Umbilical cord (tissue), 2 donors: ENCODE data around the gene CAB39. TPM values are rescaled to one million over a fixed set of nuclear protein-coding genes. Genes with fewer than 3 reads are reported as not detected.

Source experiments
- DNase-seq: peaks from one replicate; pipeline ENCODE4 v3.0.0-alpha.2; 2015; ENCODE audit warnings: low spot score
- total RNA-seq: library from RNA; depleted of rRNA; stranded (reverse); fragments of >200 nt; gene quantifications from one replicate; pipeline ENCODE4 v1.2.3, GENCODE V29; 2014; ENCODE audit warnings: low replicate concordance; ENCODE audit not compliant: insufficient read depth

CAB39 gene
- total RNA-seq, 1 donor from 2014 or later: 66.4 TPM

- no peak for DNase-seq
These were observed 108.8 kb downstream of the CAB39 start for GRCh38 chr2:230821261-230821990.

- no peak for DNase-seq
These were observed 109.4 kb downstream of the CAB39 start for GRCh38 chr2:230821991-230822520.

GRCh38 chr2:230823264-230823964, 110.8 kb downstream of the CAB39 start:
- no peak for DNase-seq

- peak; percentile 87 for DNase-seq
These were observed 111.8 kb downstream of the CAB39 start for GRCh38 chr2:230824406-230824978.

GRCh38 chr2:230825354-230825753, 112.7 kb downstream of the CAB39 start:
- DNase-seq: no peak

- DNase-seq: no peak
These were observed 115.2 kb downstream of the CAB39 start for GRCh38 chr2:230827774-230828271.

GRCh38 chr2:230828272-230828961, 115.8 kb downstream of the CAB39 start:
- DNase-seq: no peak

GRCh38 chr2:230829293-230829692, 116.7 kb downstream of the CAB39 start:
- DNase-seq: no peak

- DNase-seq: no peak
These were observed 117.3 kb downstream of the CAB39 start for GRCh38 chr2:230829959-230830358.

- no peak for DNase-seq
These were observed 117.8 kb downstream of the CAB39 start for GRCh38 chr2:230830428-230830827.

GRCh38 chr2:230840301-230840700, 127.7 kb downstream of the CAB39 start:
- DNase-seq: no peak

- DNase-seq: no peak
These were observed 129.8 kb downstream of the CAB39 start for GRCh38 chr2:230842473-230842872.

GRCh38 chr2:230843132-230843531, 130.5 kb downstream of the CAB39 start:
- no peak for DNase-seq

- DNase-seq: no peak
These were observed 133.7 kb downstream of the CAB39 start for GRCh38 chr2:230846360-230846759.

GRCh38 chr2:230847883-230848388, 135.3 kb downstream of the CAB39 start:
- DNase-seq: peak; percentile 88

- no peak for DNase-seq
These were observed 137.2 kb downstream of the CAB39 start for GRCh38 chr2:230849633-230850357.

GRCh38 chr2:230850358-230850658, 137.7 kb downstream of the CAB39 start:
- no peak for DNase-seq

GRCh38 chr2:230852113-230852512, 139.5 kb downstream of the CAB39 start:
- DNase-seq: no peak

- no peak for DNase-seq
These were observed 149.1 kb downstream of the CAB39 start for GRCh38 chr2:230861552-230862255.

- no peak for DNase-seq
These were observed 149.7 kb downstream of the CAB39 start for GRCh38 chr2:230862292-230862691.
